RWPE1 (cell line): ENCODE data around the gene UBN2.
A peak's percentile ranks its signal among the peaks of the same experiment; 100 is the strongest.

Experiments used
- CTCF ChIA-PET: fragments of 350-600 bp; sonication (Branson Sonifier 250); formaldehyde crosslinking; extraction: SDS; loops from one replicate; lab custom pipeline; 2021; lab: Yijun Ruan, JAX
- POLR2A ChIA-PET: fragments of 400-600 bp; formaldehyde crosslinking; extraction: SDS; loops from one replicate; lab custom pipeline; 2020; ENCODE audit warnings: antibody characterized with exemption; ENCODE audit not compliant: low non-redundant PET; lab: Yijun Ruan, JAX
- DNase-seq: peaks from one replicate; pipeline ENCODE4 v3.0.0; 2012; ENCODE audit warnings: low spot score
- H3K27ac ChIP-seq: fragments of 450-650 bp; 2 replicates; pipeline ENCODE4 v1.5.1; 2017
- CTCF ChIP-seq: fragments of 450-650 bp; conservative IDR thresholded peaks from 2 replicates; pipeline ENCODE4 v1.5.1; 2017; ENCODE audit warnings: low read depth, mild to moderate bottlenecking

The UBN2 gene

GRCh38 chr7:139339698-139340036 is 108.6 kb downstream of the UBN2 start:
- CTCF ChIA-PET: interaction anchor here (0.7 kb wide), 1 partner anchor 229 kb away, joined by 3 read pairs; no protein-coding TSS in a partner anchor
- H3K27ac ChIP-seq: peak overlapping the region; percentile 98
- DNase-seq: no peak
- POLR2A ChIA-PET: interaction anchor here (1.0 kb wide), 1 partner anchor 20 kb away, joined by 4 read pairs; the partner anchor contains the start of gene LUC7L2
- no peak for TF ChIP-seq CTCF

GRCh38 chr7:139340037-139340807 is 109.2 kb downstream of the UBN2 start:
- ChIA-PET POLR2A (interaction anchor here (1.0 kb wide), 1 partner anchor 20 kb away, joined by 4 read pairs; the partner anchor contains the start of gene LUC7L2), CTCF (interaction anchor here (0.7 to 0.8 kb wide), 3 partner anchors 94 to 230 kb away, joined by 3 to 4 read pairs (median 3); no protein-coding TSS in a partner anchor)
- peak; percentile 91 for TF ChIP-seq CTCF
- peak; percentile 94 for DNase-seq
- peak overlapping the region; percentile 98 for H3K27ac ChIP-seq

GRCh38 chr7:139340808-139341057 is 109.7 kb downstream of the UBN2 start:
- POLR2A ChIA-PET: no interaction called here

GRCh38 chr7:139341058-139341775 is 110.2 kb downstream of the UBN2 start, which contains the start of gene FMC1:
TSS of gene FMC1 (plus strand) at chr7:139341337. CDS start at chr7:139341385, 48 bp downstream.
- POLR2A ChIA-PET: no interaction called here
- CTCF ChIA-PET: no interaction called here
- no peak for TF ChIP-seq CTCF

More at GRCh38 chr7:139340808-139341057, 109.7 kb downstream of the UBN2 start:
- DNase-seq: no peak
- no peak for TF ChIP-seq CTCF
- H3K27ac ChIP-seq: peak overlapping the region; percentile 98
- CTCF ChIA-PET: interaction anchor here (0.8 kb wide), 1 partner anchor 94 kb away, joined by 4 read pairs; no protein-coding TSS in a partner anchor

GRCh38 chr7:139341776-139342226 is 110.8 kb downstream of the UBN2 start:
- no peak for TF ChIP-seq CTCF
- peak; percentile 81 for DNase-seq
- POLR2A ChIA-PET: no interaction called here
- CTCF ChIA-PET: no interaction called here
- peak overlapping the region; percentile 98 for H3K27ac ChIP-seq

More at GRCh38 chr7:139341058-139341775, 110.2 kb downstream of the UBN2 start, which contains the start of gene FMC1:
- DNase-seq: peak; percentile 67
- peak within 1 kb of the TSS; percentile 98 for H3K27ac ChIP-seq

GRCh38 chr7:139345042-139345441 is 114.0 kb downstream of the UBN2 start:
- no peak overlapping the region for H3K27ac ChIP-seq
- POLR2A ChIA-PET: no interaction called here
- CTCF ChIA-PET: no interaction called here
- no peak for DNase-seq
- TF ChIP-seq CTCF: no peak
